Stimulated activated naive B cell treated with anti-CD40 and anti-IgM and Interleukin-4, amounts not matched to agents 10 μg/mL and 1 μg/mL and 100 μg/mL, for 72 hours (primary cell): ENCODE results near the gene ANXA3.
"Not testable (repeated sequence)": the region's sequence is repeated elsewhere in the genome, so short reads cannot be mapped to it uniquely, and the experiment has no call there.

Experiments
- ATAC-seq, 2 donors: fragments of 150-1000 bp; cut with Tn5 transposase; replicated peaks; 2 replicates each; pipeline ENCODE4 v1.10.0; 2021; ENCODE audit warnings: moderate library complexity in 1 of 2
- DNase-seq: peaks from one replicate; pipeline ENCODE4 v3.0.0; 2021
- H3K27ac Mint-ChIP-seq: one replicate; pipeline ENCODE4 v1.8.0; 2022; ENCODE audit warnings: mild to moderate bottlenecking, mixed read lengths
- H3K27me3 Mint-ChIP-seq, 2 donors: one replicate each; pipeline ENCODE4 v1.8.0; 2022; ENCODE audit warnings: mixed read lengths in 2 of 2
- H3K36me3 Mint-ChIP-seq, 2 donors: one replicate each; pipeline ENCODE4 v1.8.0; 2022; ENCODE audit warnings: mixed read lengths in 2 of 2, mild to moderate bottlenecking in 1 of 2
- H3K4me1 Mint-ChIP-seq, 2 donors: one replicate each; pipeline ENCODE4 v1.8.0; 2022; ENCODE audit warnings: mixed read lengths in 2 of 2, mild to moderate bottlenecking in 1 of 2
- H3K4me3 Mint-ChIP-seq, 2 donors: one replicate each; pipeline ENCODE4 v1.8.0; 2022; ENCODE audit warnings: mild to moderate bottlenecking in 2 of 2, mixed read lengths in 2 of 2, moderate library complexity in 1 of 2
- H3K9me3 Mint-ChIP-seq, 2 donors: one replicate each; pipeline ENCODE4 v1.8.0; 2022; ENCODE audit warnings: mixed read lengths in 2 of 2, mild to moderate bottlenecking in 1 of 2

The ANXA3 gene

GRCh38 chr4:78570117-78570516 is 18.5 kb downstream of the ANXA3 start:
- H3K4me1 Mint-ChIP-seq: peaks cover 8 to 18% of the 10 kb centered on the region in 2 donors
- no peaks in the 10 kb centered on the region for H3K36me3 Mint-ChIP-seq
- ATAC-seq: no peak
- H3K27ac Mint-ChIP-seq: peak overlapping the region; percentile 42
- no peak overlapping the region for H3K4me3 Mint-ChIP-seq
- peaks cover 0 to 10% of the 10 kb centered on the region in 2 donors for H3K27me3 Mint-ChIP-seq
- no peaks in the 10 kb centered on the region for H3K9me3 Mint-ChIP-seq
- DNase-seq: no peak

GRCh38 chr4:78571804-78572203 is 20.2 kb downstream of the ANXA3 start:
- no peak overlapping the region for H3K27ac Mint-ChIP-seq
- H3K27me3 Mint-ChIP-seq: peaks cover 0 to 8% of the 10 kb centered on the region in 2 donors
- peaks cover 8 to 18% of the 10 kb centered on the region in 2 donors for H3K4me1 Mint-ChIP-seq
- no peak for DNase-seq
- no peaks in the 10 kb centered on the region for H3K36me3 Mint-ChIP-seq
- peaks cover 0 to 1% of the 10 kb centered on the region in 2 donors for H3K9me3 Mint-ChIP-seq
- no peak overlapping the region for H3K4me3 Mint-ChIP-seq
- no peak for ATAC-seq

GRCh38 chr4:78578674-78579425 is 27.3 kb downstream of the ANXA3 start:
- DNase-seq: no peak
- no peak for ATAC-seq
- peaks cover 0 to 1% of the 10 kb centered on the region in 2 donors for H3K9me3 Mint-ChIP-seq
- H3K27ac Mint-ChIP-seq: no peak overlapping the region
- H3K4me3 Mint-ChIP-seq: no peak overlapping the region
- H3K36me3 Mint-ChIP-seq: no peaks in the 10 kb centered on the region
- H3K4me1 Mint-ChIP-seq: peaks cover 0 to 1% of the 10 kb centered on the region in 2 donors
- H3K27me3 Mint-ChIP-seq: peaks cover 0 to 3% of the 10 kb centered on the region in 2 donors

GRCh38 chr4:78581618-78582017 is 30.0 kb downstream of the ANXA3 start:
- Mint-ChIP-seq H3K36me3 (no peaks in the 10 kb centered on the region), H3K4me3 (no peak overlapping the region), H3K27me3 (no peaks in the 10 kb centered on the region), H3K27ac (no peak overlapping the region), H3K9me3 (no peaks in the 10 kb centered on the region), H3K4me1 (peaks cover 0 to 1% of the 10 kb centered on the region in 2 donors)
- no peak for DNase-seq
- ATAC-seq: no peak

- H3K36me3 Mint-ChIP-seq: no peaks in the 10 kb centered on the region
- ATAC-seq: no peak
- no peak overlapping the region for H3K4me3 Mint-ChIP-seq
- no peaks in the 10 kb centered on the region for H3K27me3 Mint-ChIP-seq
- peaks cover 12 to 16% of the 10 kb centered on the region in 2 donors for H3K4me1 Mint-ChIP-seq
- H3K27ac Mint-ChIP-seq: no peak overlapping the region
- H3K9me3 Mint-ChIP-seq: no peaks in the 10 kb centered on the region
- no peak for DNase-seq
Observed at GRCh38 chr4:78584863-78585547, 33.4 kb downstream of the ANXA3 start.

- H3K27ac Mint-ChIP-seq: no peak overlapping the region
- H3K4me1 Mint-ChIP-seq: peaks cover 12 to 16% of the 10 kb centered on the region in 2 donors
- no peaks in the 10 kb centered on the region for H3K27me3 Mint-ChIP-seq
- no peaks in the 10 kb centered on the region for H3K9me3 Mint-ChIP-seq
- no peaks in the 10 kb centered on the region for H3K36me3 Mint-ChIP-seq
- ATAC-seq (no peak), DNase-seq (no peak)
- H3K4me3 Mint-ChIP-seq: no peak overlapping the region
Observed at GRCh38 chr4:78585633-78586032, 34.1 kb downstream of the ANXA3 start.

- Mint-ChIP-seq H3K27me3 (no peaks in the 10 kb centered on the region), H3K27ac (no peak overlapping the region), H3K4me3 (no peak overlapping the region), H3K36me3 (no peaks in the 10 kb centered on the region), H3K4me1 (peaks cover 12 to 16% of the 10 kb centered on the region in 2 donors), H3K9me3 (no peaks in the 10 kb centered on the region)
- DNase-seq (no peak), ATAC-seq (peak; percentile 49 to 75)
Observed at GRCh38 chr4:78588894-78589545, 37.5 kb downstream of the ANXA3 start.

GRCh38 chr4:78591404-78591803 is 39.8 kb downstream of the ANXA3 start:
- ATAC-seq (no peak), DNase-seq (no peak)
- Mint-ChIP-seq H3K4me1 (peaks cover 12 to 16% of the 10 kb centered on the region in 2 donors), H3K4me3 (no peak overlapping the region), H3K9me3 (no peaks in the 10 kb centered on the region), H3K27ac (no peak overlapping the region), H3K27me3 (no peaks in the 10 kb centered on the region), H3K36me3 (no peaks in the 10 kb centered on the region)

- Mint-ChIP-seq H3K36me3 (no peaks in the 10 kb centered on the region), H3K4me1 (peaks cover 12 to 16% of the 10 kb centered on the region in 2 donors)
- peak in 1 of 2 donors; percentile 46 for ATAC-seq
Observed at GRCh38 chr4:78592088-78592783, 40.7 kb downstream of the ANXA3 start.

GRCh38 chr4:78596111-78596742 is 44.7 kb downstream of the ANXA3 start:
- DNase-seq (no peak), ATAC-seq (no peak)
- H3K4me3 Mint-ChIP-seq: no peak overlapping the region
- peaks cover 0 to 4% of the 10 kb centered on the region in 2 donors for H3K4me1 Mint-ChIP-seq
- H3K36me3 Mint-ChIP-seq: no peaks in the 10 kb centered on the region
- H3K9me3 Mint-ChIP-seq: no peaks in the 10 kb centered on the region
- H3K27me3 Mint-ChIP-seq: peaks cover 0 to 4% of the 10 kb centered on the region in 2 donors
- H3K27ac Mint-ChIP-seq: no peak overlapping the region

More at GRCh38 chr4:78592088-78592783, 40.7 kb downstream of the ANXA3 start:
- Mint-ChIP-seq H3K9me3 (no peaks in the 10 kb centered on the region), H3K27ac (no peak overlapping the region), H3K27me3 (no peaks in the 10 kb centered on the region), H3K4me3 (no peak overlapping the region)
- DNase-seq: no peak

- not testable (repeated sequence) for H3K27me3 Mint-ChIP-seq, H3K9me3 Mint-ChIP-seq, DNase-seq, H3K36me3 Mint-ChIP-seq, ATAC-seq, H3K4me3 Mint-ChIP-seq, H3K27ac Mint-ChIP-seq, H3K4me1 Mint-ChIP-seq
Observed at GRCh38 chr4:78598431-78598830, 46.9 kb downstream of the ANXA3 start.

- no peaks in the 10 kb centered on the region for H3K36me3 Mint-ChIP-seq
- no peaks in the 10 kb centered on the region for H3K9me3 Mint-ChIP-seq
- H3K27ac Mint-ChIP-seq: no peak overlapping the region
- peaks cover 0 to 10% of the 10 kb centered on the region in 2 donors for H3K27me3 Mint-ChIP-seq
- no peak overlapping the region for H3K4me3 Mint-ChIP-seq
- DNase-seq: no peak
- no peak for ATAC-seq
- H3K4me1 Mint-ChIP-seq: peaks cover 2 to 5% of the 10 kb centered on the region in 2 donors
Observed at GRCh38 chr4:78599147-78599546, 47.6 kb downstream of the ANXA3 start.

GRCh38 chr4:78599931-78600375 is 48.4 kb downstream of the ANXA3 start:
- ATAC-seq: no peak

More at GRCh38 chr4:78599931-78600375, 48.4 kb downstream of the ANXA3 start:
- Mint-ChIP-seq H3K4me3 (no peak overlapping the region), H3K4me1 (peaks cover 2 to 5% of the 10 kb centered on the region in 2 donors), H3K36me3 (no peaks in the 10 kb centered on the region), H3K27me3 (peaks cover 0 to 10% of the 10 kb centered on the region in 2 donors), H3K27ac (no peak overlapping the region), H3K9me3 (no peaks in the 10 kb centered on the region)
- no peak for DNase-seq
